K562 (cell line): ENCODE data around the gene MMP24. TPM values are rescaled to one million over a fixed set of nuclear protein-coding genes. Genes with fewer than 3 reads are reported as not detected.

ENCODE experiments used
- ATAC-seq: fragments of 200-7000 bp; cut with Tn5 transposase; 3 replicates; pipeline ENCODE4 v1.9.1; 2020; ENCODE audit warnings: moderate library complexity
- BruUV-seq: library from RNA; stranded (reverse); fragments of 400-500 nt; replicated peaks from 2 replicates; lab custom pipeline; 2021; lab: Mats Ljungman, UMichigan
- CTCF ChIA-PET: fragments of 300-600 bp; formaldehyde crosslinking; extraction: SDS; loops from one replicate; lab custom pipeline; 2021; ENCODE audit warnings: low intra/inter-chr PET ratio; lab: Yijun Ruan, JAX
- POLR2A ChIA-PET: fragments of 300-600, 350-650 bp; sonication (Branson Sonifier 250); formaldehyde crosslinking; extraction: SDS; loops from one replicate; lab custom pipeline; 2021; ENCODE audit warnings: antibody characterized with exemption, inconsistent platforms; lab: Yijun Ruan, JAX
- DNase-seq, 4 experiments: peaks; one replicate each; pipeline versions ENCODE4 v3.0.0 to v3.0.0-alpha.2; 2011 to 2018; ENCODE audit warnings: low spot score in 3 of 4, mixed read lengths in 3 of 4; ENCODE audit errors: extremely low read depth in 1 of 4
- FAIRE-seq: peaks from 2 replicates; lab custom pipeline; 2011; peaks lifted over from hg19 to GRCh38; lab: Jason Lieb, UNC
- H2AFZ ChIP-seq: 2 replicates; pipeline ENCODE4 v1.6.0; 2011; ENCODE audit warnings: low read depth, low read length, control low read depth, inconsistent platforms
- H3K27ac ChIP-seq: fragments of 200-600 bp; 3 replicates; pipeline ENCODE4 v1.8.0; 2011; ENCODE audit warnings: low read depth, mild to moderate bottlenecking, control low read depth, inconsistent platforms, low read length, moderate library complexity, mixed read lengths; ENCODE audit errors: extremely low read depth
- H3K27me3 ChIP-seq, 2 experiments: fragments of 300-600 bp in 1 of 2; 2 replicates in 1 of 2; 3 replicates in 1 of 2; pipeline versions ENCODE4 v1.6.0 to v1.8.0; 2011; ENCODE audit warnings: inconsistent platforms in 2 of 2, low read length in 2 of 2, mild to moderate bottlenecking in 1 of 2, mixed read lengths in 1 of 2, moderate library complexity in 1 of 2; ENCODE audit not compliant: control insufficient read depth in 2 of 2, insufficient read depth in 2 of 2
- H3K36me3 ChIP-seq: fragments of 300-600 bp; 3 replicates; pipeline ENCODE4 v1.8.0; 2011; ENCODE audit warnings: mild to moderate bottlenecking, low read length, inconsistent platforms; ENCODE audit not compliant: control insufficient read depth, insufficient read depth
- H3K4me1 ChIP-seq, 2 experiments: fragments of 200-600 bp in 1 of 2; replicated peaks in 1 of 2; 2 replicates in 1 of 2; 3 replicates in 1 of 2; pipeline versions ENCODE4 v1.5.1 to v1.8.0; 2011; ENCODE audit warnings: inconsistent platforms in 2 of 2, low read length in 2 of 2, mild to moderate bottlenecking in 1 of 2, mixed read lengths in 1 of 2, moderate library complexity in 1 of 2; ENCODE audit not compliant: control insufficient read depth in 2 of 2, insufficient read depth in 2 of 2
- H3K4me2 ChIP-seq: 2 replicates; pipeline ENCODE4 v1.6.1; 2011; ENCODE audit warnings: low read length, control low read depth, inconsistent platforms, mixed read lengths; ENCODE audit not compliant: insufficient read depth
- H3K4me3 ChIP-seq: fragments of 200-600 bp; sonication (generic), shearing (Covaris generic); 2 replicates; pipeline ENCODE4 v1.5.1; 2016; ENCODE audit warnings: control low read depth, inconsistent platforms
- H3K79me2 ChIP-seq: fragments of 200-600 bp; 3 replicates; pipeline ENCODE4 v1.8.0; 2011; ENCODE audit warnings: low read length, inconsistent platforms; ENCODE audit not compliant: control insufficient read depth, insufficient read depth
- H3K9ac ChIP-seq, 2 experiments: 2 replicates each; pipeline versions ENCODE4 v1.6.0 to v1.6.1; 2011; ENCODE audit warnings: low read depth in 2 of 2, low read length in 2 of 2, control low read depth in 1 of 2, inconsistent platforms in 1 of 2, mild to moderate bottlenecking in 1 of 2, mixed read lengths in 1 of 2; ENCODE audit not compliant: insufficient read depth in 1 of 2
- H3K9me1 ChIP-seq: one replicate; pipeline ENCODE4 v1.6.0; 2011; ENCODE audit warnings: inconsistent platforms, mild to moderate bottlenecking, low read length, moderate library complexity; ENCODE audit not compliant: control insufficient read depth, insufficient read depth
- H3K9me3 ChIP-seq: replicated peaks from 2 replicates; pipeline ENCODE4 v1.5.1; 2011; ENCODE audit warnings: low read depth, low read length, inconsistent platforms; ENCODE audit not compliant: control insufficient read depth, insufficient read depth
- H4K20me1 ChIP-seq: replicated peaks from 2 replicates; pipeline ENCODE4 v1.6.1; 2011; ENCODE audit warnings: low read length, inconsistent platforms, mixed read lengths; ENCODE audit not compliant: control insufficient read depth, insufficient read depth
- ARID4B ChIP-seq: sonication (generic); formaldehyde crosslinking; IDR thresholded peaks from 2 replicates; pipeline ENCODE4 v1.8.0; 2022; ENCODE audit warnings: mild to moderate bottlenecking, missing genetic modification reagents
- CHAMP1 ChIP-seq: fragments of 450-650 bp; IDR thresholded peaks from 2 replicates; pipeline ENCODE4 v1.6.1; 2016; ENCODE audit warnings: mild to moderate bottlenecking
- HEY1 ChIP-seq: fragments of 250-450 bp; sonication (Bioruptor Pico); IDR thresholded peaks from 2 replicates; pipeline ENCODE4 v1.5.0; 2020; ENCODE audit warnings: mild to moderate bottlenecking, moderate library complexity, borderline replicate concordance
- JUND ChIP-seq, 2 experiments: IDR thresholded peaks; 2 replicates in 1 of 2; 3 replicates in 1 of 2; pipeline ENCODE4 v1.6.1; 2011; ENCODE audit warnings: borderline replicate concordance in 2 of 2, low read depth in 2 of 2, low read length in 2 of 2, improper control_type of control experiment in 1 of 2, missing biosample characterization in 1 of 2, missing genetic modification characterization in 1 of 2, missing genetic modification reagents in 1 of 2
- ZBTB11 ChIP-seq, 3 experiments: fragments of 200-800 bp in 1 of 3; fragments of 250-450 bp in 1 of 3; fragments of 450-650 bp in 1 of 3; sonication (Bioruptor Pico) in 1 of 3; sonication (Bioruptor generic) in 1 of 3; formaldehyde crosslinking in 1 of 3; IDR thresholded peaks; 2 replicates each; pipeline versions ENCODE4 v1.6.1 to v1.8.0; 2016 to 2022; ENCODE audit warnings: mild to moderate bottlenecking in 2 of 3, missing genetic modification characterization in 2 of 3, missing compliant biosample characterization in 1 of 3, moderate library complexity in 1 of 3
- ZNF584 ChIP-seq: fragments of 200-800 bp; sonication (Bioruptor generic); IDR thresholded peaks from 2 replicates; pipeline ENCODE4 v1.6.1; 2016; ENCODE audit warnings: low read depth, mild to moderate bottlenecking, missing genetic modification characterization, missing compliant biosample characterization
- WGBS: fragments of 100-300 bp; shearing (Covaris generic); methylation state at CpG from one replicate; pipeline ENCODE4 v1.1.6; 2016; ENCODE audit warnings: low coverage, mixed read lengths; ENCODE audit not compliant: insufficient coverage; ENCODE audit errors: missing lambda C conversion rate; 5-methylcytosine and 5-hydroxymethylcytosine counted together
- in situ Hi-C: fragments of 300-500 bp; cut with MboI; formaldehyde crosslinking; loops from 4 replicates; pipeline ENCODE4 v1.15.0; 2018; ENCODE audit warnings: inconsistent platforms, mixed read lengths
- intact Hi-C: fragments of 100-400 bp; cut with micrococcal nuclease; formaldehyde crosslinking; loops from 2 replicates; pipeline ENCODE4 v1.14.2; 2022
- polyA plus RNA-seq, 8 experiments: library from polyadenylated mRNA; depleted of rRNA in 4 of 8; stranded (reverse) in 5 of 8; unstranded in 3 of 8; fragments of >200 nt; fragmentation: Nextera tagmentation in 2 of 8; fragmentation: Illumina TruSeq in 1 of 8; extraction: Ambion mirVana in 2 of 8; extraction: Trizol in 1 of 8; gene quantifications; 2 replicates each; pipeline versions ENCODE4 v1.2.1 to v1.2.3, GENCODE V29; 2011 to 2014; ENCODE audit warnings: inconsistent platforms in 1 of 8, missing spikeins in 1 of 8
- total RNA-seq, 7 experiments: library from RNA; depleted of rRNA in 6 of 7; stranded (reverse); fragments of >200 nt in 6 of 7; fragmentation: Illumina TruSeq in 2 of 7; extraction: Trizol in 2 of 7; gene quantifications; 2 replicates each; pipeline versions ENCODE4 v1.2.1 to v1.2.3, GENCODE V29; 2011 to 2021; ENCODE audit warnings: low replicate concordance in 1 of 7

MMP24 gene
- total and polyA plus RNA-seq, 9 of the 15 experiments (the other 6 are each of a cell fraction or from before 2014, with no cell fraction given): 0.03 to 0.07 (median 0.03) TPM; not detected in 6

DNA sequence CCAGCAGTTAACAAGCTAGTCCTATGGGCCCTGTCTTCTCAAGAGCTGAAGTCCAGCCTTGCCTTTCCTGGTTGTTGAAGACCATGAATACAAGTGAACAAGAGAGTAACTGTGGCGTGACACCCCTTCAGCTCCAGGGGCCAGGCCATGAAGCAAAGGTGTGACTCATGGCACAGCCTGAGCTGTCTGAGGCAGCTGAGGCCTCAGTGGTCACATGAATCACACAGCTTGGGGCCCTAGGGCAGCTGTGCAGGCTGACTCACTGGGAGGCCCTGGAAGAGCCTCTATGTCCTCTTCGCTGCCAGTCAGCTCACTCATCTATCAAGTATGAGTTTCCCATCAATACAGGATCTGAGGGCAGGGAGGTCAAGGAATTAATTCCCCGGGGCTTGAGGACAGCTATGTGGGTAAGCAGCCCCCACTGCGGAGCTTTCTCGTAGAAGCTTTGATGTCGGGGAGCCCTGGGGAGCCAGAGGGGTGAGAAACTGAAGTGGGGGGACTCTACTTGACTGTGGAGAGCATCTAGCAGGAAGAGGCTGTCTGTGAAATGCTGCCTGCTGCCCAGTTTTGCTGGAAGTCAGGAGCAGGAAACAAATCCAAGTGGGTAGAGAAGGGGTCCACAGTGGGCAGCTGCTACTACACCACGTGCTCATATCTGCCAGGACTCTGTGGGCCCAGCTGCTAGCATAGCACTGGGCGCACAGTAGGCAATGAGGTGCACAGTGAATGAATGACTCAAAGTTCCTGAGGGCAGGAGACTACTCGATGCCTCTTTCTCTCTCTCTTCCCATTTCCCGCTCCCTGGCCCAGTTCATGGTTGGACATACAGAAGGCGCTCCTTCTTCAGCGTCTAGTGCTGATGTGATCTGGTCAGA is 79.4 kb downstream of the MMP24 start:
- Histone ChIP-seq H3K27me3 (no peaks in the 10 kb centered on the region), H3K4me1 (peaks cover 17 to 18% of the 10 kb centered on the region in 2 experiments; a peak in 4 of 5 replicates), H3K9me3 (no peaks in the 10 kb centered on the region), H3K9me1 (no peaks in the 10 kb centered on the region), H3K9ac (peak overlapping the region; percentile 25 to 64; a peak in 3 of 4 replicates), H4K20me1 (no peaks in the 10 kb centered on the region), H3K36me3 (peaks cover 25% of the 10 kb centered on the region; the same call in 2 of the 3 replicates), H3K4me3 (no peak overlapping the region), H3K4me2 (peak overlapping the region; percentile 1), H2AFZ (no peak overlapping the region), H3K27ac (peak overlapping the region; percentile 54; the same call in 2 of the 3 replicates), H3K79me2 (no peaks in the 10 kb centered on the region)
- intact Hi-C loops (no loop called here), in situ Hi-C loops (loop anchor here (25.0 kb wide), 1 partner anchor 131 kb away; the partner anchor contains the start of gene GDF5)
- 77% methylated on average over 11 of the region's 12 CpGs for WGBS
- ATAC-seq (peak; percentile 31; the same call in 2 of the 3 replicates), FAIRE-seq (peak; percentile 71), DNase-seq (peak; percentile 67 to 85 (median 68))
- CTCF ChIA-PET: interaction anchor here (0.6 to 1.1 kb wide), 2 partner anchors 24 to 161 kb away, joined by 3 to 4 read pairs; no protein-coding TSS in a partner anchor
- BruUV-seq: no TSS peak
- POLR2A ChIA-PET: interaction anchor here (0.6 to 1.6 kb wide), 3 partner anchors 21 to 165 kb away, joined by 3 to 5 read pairs (median 4); partner anchors contain the start of gene EIF6
- TF ChIP-seq CHAMP1 (no peak), ARID4B (CRISPR knock-in tag) (no peak), JUND (IDR thresholded peaks at IDR 0.05; ENCODE audit: borderline replicate concordance, low read depth, low read length) (peak; percentile 91), JUND (tag; IDR thresholded peaks at IDR 0.05; ENCODE audit: borderline replicate concordance, low read depth, low read length) (peak; percentile 87; the same call in 2 of the 3 replicates), ZNF584 (CRISPR knock-in tag) (peak; percentile 94), HEY1 (CRISPR knock-in tag) (no peak), ZBTB11 (CRISPR knock-in tag; IDR thresholded peaks at IDR 0.05) (peak in 1 of 3 experiments; percentile 19; a peak in 1 of 6 replicates)
